ENCODE data around the gene CELF2.
A peak's percentile ranks its signal among the peaks of the same experiment; 100 is the strongest.

Gene CELF2

GRCh38 chr10:11003679-11004078 is 14.0 kb upstream of the CELF2 start:
- DNase-seq (ENCODE audit: insufficient read length, low spot score) (no peak), FAIRE-seq (no peak)

GRCh38 chr10:11004144-11005077 is 13.3 kb upstream of the CELF2 start:
- DNase-seq (ENCODE audit: insufficient read length, low spot score) (no peak), FAIRE-seq (no peak)

GRCh38 chr10:11005725-11006427 is 11.8 kb upstream of the CELF2 start:
- no peak for DNase-seq (ENCODE audit: insufficient read length, low spot score)
- no peak for FAIRE-seq

- DNase-seq (ENCODE audit: insufficient read length, low spot score) (no peak), FAIRE-seq (no peak)
Measured at GRCh38 chr10:11006428-11006825, 11.2 kb upstream of the CELF2 start.

- FAIRE-seq (no peak), DNase-seq (ENCODE audit: insufficient read length, low spot score) (no peak)
Measured at GRCh38 chr10:11007476-11008020, 10.1 kb upstream of the CELF2 start.

GRCh38 chr10:11009471-11010308 is 8.0 kb upstream of the CELF2 start:
- FAIRE-seq (no peak), DNase-seq (ENCODE audit: insufficient read length, low spot score) (no peak)

GRCh38 chr10:11010582-11010981 is 7.1 kb upstream of the CELF2 start:
- DNase-seq (ENCODE audit: insufficient read length, low spot score) (no peak), FAIRE-seq (no peak)

- no peak for DNase-seq (ENCODE audit: insufficient read length, low spot score)
- no peak for FAIRE-seq
Measured at GRCh38 chr10:11011436-11011835, 6.2 kb upstream of the CELF2 start.

- no peak for DNase-seq (ENCODE audit: insufficient read length, low spot score)
- FAIRE-seq = no peak
Measured at GRCh38 chr10:11011984-11012383, 5.7 kb upstream of the CELF2 start.

GRCh38 chr10:11012421-11013295 is 5.0 kb upstream of the CELF2 start:
- FAIRE-seq = no peak
- no peak for DNase-seq (ENCODE audit: insufficient read length, low spot score)

GRCh38 chr10:11013836-11014235 is 3.8 kb upstream of the CELF2 start:
- FAIRE-seq (no peak), DNase-seq (ENCODE audit: insufficient read length, low spot score) (no peak)

GRCh38 chr10:11014671-11015445 is 2.8 kb upstream of the CELF2 start:
- FAIRE-seq = no peak
- no peak for DNase-seq (ENCODE audit: insufficient read length, low spot score)

GRCh38 chr10:11015446-11015934 is 2.2 kb upstream of the CELF2 start:
- no peak for FAIRE-seq

GRCh38 chr10:11017000-11017569 is 587 bp upstream of the CELF2 start:
- FAIRE-seq (peak; percentile 47), DNase-seq (ENCODE audit: insufficient read length, low spot score) (peak; percentile 28)

More at GRCh38 chr10:11015446-11015934, 2.2 kb upstream of the CELF2 start:
- no peak for DNase-seq (ENCODE audit: insufficient read length, low spot score)

- no peak for FAIRE-seq
- DNase-seq (ENCODE audit: insufficient read length, low spot score) = no peak
Measured at GRCh38 chr10:11018432-11018841, 765 bp downstream of the CELF2 start.

- peak; percentile 26 for FAIRE-seq
- no peak for DNase-seq (ENCODE audit: insufficient read length, low spot score)
Measured at GRCh38 chr10:11018855-11019631, 1.4 kb downstream of the CELF2 start.

GRCh38 chr10:11019724-11020547 is 2.3 kb downstream of the CELF2 start:
- FAIRE-seq = no peak

More at GRCh38 chr10:11019724-11020547, 2.3 kb downstream of the CELF2 start:
- DNase-seq (ENCODE audit: insufficient read length, low spot score) = no peak

Measured in GM19239 (cell line).